Measurements from ENCODE around the gene TTC21B.

DNA sequence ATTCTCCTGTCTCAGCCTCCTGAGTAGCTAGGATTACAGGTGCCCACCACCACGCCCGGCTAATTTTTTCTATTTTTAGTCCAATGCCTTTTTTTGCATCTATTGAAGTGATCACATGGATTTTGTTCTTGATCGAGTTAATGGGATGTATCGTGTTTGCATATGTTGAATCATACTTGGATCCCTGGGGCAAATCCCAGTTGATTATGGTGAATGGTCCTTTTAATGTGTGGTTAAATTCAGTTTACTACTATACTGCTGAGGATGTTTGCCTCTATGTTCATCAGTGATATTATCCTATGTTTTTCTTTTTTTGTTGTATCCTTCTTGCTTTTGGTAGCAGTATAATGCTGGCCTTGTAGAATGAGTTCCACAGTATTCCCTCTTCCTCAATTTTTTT, 8.2 kb upstream of the TTC21B start:
- TF ChIP-seq, protein P1, sequence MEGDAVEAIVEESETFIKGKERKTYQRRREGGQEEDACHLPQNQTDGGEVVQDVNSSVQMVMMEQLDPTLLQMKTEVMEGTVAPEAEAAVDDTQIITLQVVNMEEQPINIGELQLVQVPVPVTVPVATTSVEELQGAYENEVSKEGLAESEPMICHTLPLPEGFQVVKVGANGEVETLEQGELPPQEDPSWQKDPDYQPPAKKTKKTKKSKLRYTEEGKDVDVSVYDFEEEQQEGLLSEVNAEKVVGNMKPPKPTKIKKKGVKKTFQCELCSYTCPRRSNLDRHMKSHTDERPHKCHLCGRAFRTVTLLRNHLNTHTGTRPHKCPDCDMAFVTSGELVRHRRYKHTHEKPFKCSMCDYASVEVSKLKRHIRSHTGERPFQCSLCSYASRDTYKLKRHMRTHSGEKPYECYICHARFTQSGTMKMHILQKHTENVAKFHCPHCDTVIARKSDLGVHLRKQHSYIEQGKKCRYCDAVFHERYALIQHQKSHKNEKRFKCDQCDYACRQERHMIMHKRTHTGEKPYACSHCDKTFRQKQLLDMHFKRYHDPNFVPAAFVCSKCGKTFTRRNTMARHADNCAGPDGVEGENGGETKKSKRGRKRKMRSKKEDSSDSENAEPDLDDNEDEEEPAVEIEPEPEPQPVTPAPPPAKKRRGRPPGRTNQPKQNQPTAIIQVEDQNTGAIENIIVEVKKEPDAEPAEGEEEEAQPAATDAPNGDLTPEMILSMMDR (IDR thresholded peaks at IDR 0.05): no peak
- TF ChIP-seq POLR2A (IDR thresholded peaks at IDR 0.05): no peak

All from thyroid gland (tissue), 4 donors.